KMS-11 (cell line): Measurements from ENCODE around the gene MT1G.

Experiments used
- H2AFZ ChIP-seq: fragments of 200-600 bp; sonication (generic); 2 replicates; pipeline ENCODE4 v1.6.1; 2016; ENCODE audit warnings: antibody characterized with exemption, mixed run types, low read depth
- H3K27ac ChIP-seq: fragments of 200-600 bp; sonication (generic); 2 replicates; pipeline ENCODE4 v1.6.1; 2016; ENCODE audit warnings: mild to moderate bottlenecking, mixed run types
- H3K27me3 ChIP-seq: fragments of 200-600 bp; sonication (generic); 2 replicates; pipeline ENCODE4 v1.6.1; 2017; ENCODE audit warnings: mild to moderate bottlenecking, low read depth, mixed run types, moderate library complexity; ENCODE audit not compliant: insufficient read depth
- H3K36me3 ChIP-seq: fragments of 200-600 bp; sonication (generic); 2 replicates; pipeline ENCODE4 v1.6.1; 2017; ENCODE audit warnings: mild to moderate bottlenecking, mixed run types; ENCODE audit not compliant: insufficient read depth
- H3K4me1 ChIP-seq: fragments of 200-600 bp; sonication (generic); 2 replicates; pipeline ENCODE4 v1.6.1; 2016; ENCODE audit warnings: mild to moderate bottlenecking, low read depth, mixed run types; ENCODE audit not compliant: poor library complexity, severe bottlenecking
- H3K4me2 ChIP-seq: fragments of 200-600 bp; sonication (generic); 2 replicates; pipeline ENCODE4 v1.7.0; 2016; ENCODE audit warnings: mild to moderate bottlenecking, mixed run types
- H3K4me3 ChIP-seq: fragments of 200-600 bp; sonication (generic); IDR thresholded peaks from 2 replicates; pipeline ENCODE4 v1.6.1; 2017; ENCODE audit warnings: low read depth, low read length, mixed read lengths; ENCODE audit not compliant: insufficient read depth
- H3K79me2 ChIP-seq: fragments of 200-600 bp; sonication (generic); 2 replicates; pipeline ENCODE4 v1.6.1; 2016; ENCODE audit warnings: low read depth, mixed run types; ENCODE audit not compliant: insufficient read depth
- H3K9ac ChIP-seq: fragments of 200-600 bp; sonication (generic); 2 replicates; pipeline ENCODE4 v1.6.1; 2016; ENCODE audit warnings: mild to moderate bottlenecking, mixed run types
- H4K20me1 ChIP-seq: fragments of 200-600 bp; sonication (generic); 2 replicates; pipeline ENCODE4 v1.6.1; 2016; ENCODE audit warnings: mild to moderate bottlenecking, mixed run types; ENCODE audit not compliant: insufficient read depth
- TF ChIP-seq, protein P1 (sequence below): fragments of 200-600 bp; sonication (generic); conservative IDR thresholded peaks from 2 replicates; pipeline ENCODE4 v1.6.1; 2017; ENCODE audit warnings: low read depth, mild to moderate bottlenecking, antibody characterized with exemption, low read length, moderate library complexity, mixed read lengths

The MT1G gene

DNA sequence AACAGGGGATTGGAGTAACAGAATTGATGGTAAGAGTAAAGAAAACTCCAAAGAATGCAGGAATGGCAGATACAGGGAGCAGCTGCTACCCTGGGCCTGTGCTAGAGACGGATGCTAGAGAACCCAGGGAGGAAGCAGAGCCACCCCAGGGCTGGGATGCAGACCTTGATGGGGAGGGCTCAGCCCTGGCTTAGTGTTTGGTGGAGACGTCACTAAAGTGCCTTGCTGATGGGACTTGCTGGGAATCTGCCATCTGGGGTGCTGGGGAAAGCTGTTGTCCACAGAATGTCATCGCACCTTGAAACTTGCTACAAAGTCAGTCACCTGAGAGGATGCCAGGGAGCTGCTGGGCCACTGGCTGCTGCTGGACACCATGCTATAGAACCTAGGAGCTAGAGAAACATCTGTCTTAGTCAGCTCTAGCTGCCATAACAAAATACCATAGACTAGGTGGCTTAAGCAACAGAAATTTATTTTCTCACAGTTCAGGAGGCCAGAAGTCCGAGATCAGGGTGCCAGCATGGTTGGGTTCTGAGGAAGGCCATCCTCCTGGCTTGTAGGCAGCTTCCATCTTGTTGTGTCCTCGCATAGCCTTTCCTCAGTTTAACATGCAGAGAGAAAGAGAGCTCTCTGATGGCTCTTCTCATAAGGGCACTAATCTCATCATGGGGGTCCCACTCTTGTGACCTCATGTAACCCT is 29.7 kb upstream of the MT1G start:
- no peaks in the 10 kb centered on the region for H3K79me2 ChIP-seq
- H3K4me2 ChIP-seq, result no peak overlapping the region
- H3K4me3 ChIP-seq, result no peak overlapping the region
- peaks cover 5% of the 10 kb centered on the region for H3K4me1 ChIP-seq
- H3K27me3 ChIP-seq, result no peaks in the 10 kb centered on the region
- H4K20me1 ChIP-seq, result no peaks in the 10 kb centered on the region
- H3K9ac ChIP-seq, result no peak overlapping the region
- TF ChIP-seq, protein P1, sequence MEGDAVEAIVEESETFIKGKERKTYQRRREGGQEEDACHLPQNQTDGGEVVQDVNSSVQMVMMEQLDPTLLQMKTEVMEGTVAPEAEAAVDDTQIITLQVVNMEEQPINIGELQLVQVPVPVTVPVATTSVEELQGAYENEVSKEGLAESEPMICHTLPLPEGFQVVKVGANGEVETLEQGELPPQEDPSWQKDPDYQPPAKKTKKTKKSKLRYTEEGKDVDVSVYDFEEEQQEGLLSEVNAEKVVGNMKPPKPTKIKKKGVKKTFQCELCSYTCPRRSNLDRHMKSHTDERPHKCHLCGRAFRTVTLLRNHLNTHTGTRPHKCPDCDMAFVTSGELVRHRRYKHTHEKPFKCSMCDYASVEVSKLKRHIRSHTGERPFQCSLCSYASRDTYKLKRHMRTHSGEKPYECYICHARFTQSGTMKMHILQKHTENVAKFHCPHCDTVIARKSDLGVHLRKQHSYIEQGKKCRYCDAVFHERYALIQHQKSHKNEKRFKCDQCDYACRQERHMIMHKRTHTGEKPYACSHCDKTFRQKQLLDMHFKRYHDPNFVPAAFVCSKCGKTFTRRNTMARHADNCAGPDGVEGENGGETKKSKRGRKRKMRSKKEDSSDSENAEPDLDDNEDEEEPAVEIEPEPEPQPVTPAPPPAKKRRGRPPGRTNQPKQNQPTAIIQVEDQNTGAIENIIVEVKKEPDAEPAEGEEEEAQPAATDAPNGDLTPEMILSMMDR, result no peak
- H3K27ac ChIP-seq, result no peak overlapping the region
- no peaks in the 10 kb centered on the region for H3K36me3 ChIP-seq
- no peak overlapping the region for H2AFZ ChIP-seq

DNA sequence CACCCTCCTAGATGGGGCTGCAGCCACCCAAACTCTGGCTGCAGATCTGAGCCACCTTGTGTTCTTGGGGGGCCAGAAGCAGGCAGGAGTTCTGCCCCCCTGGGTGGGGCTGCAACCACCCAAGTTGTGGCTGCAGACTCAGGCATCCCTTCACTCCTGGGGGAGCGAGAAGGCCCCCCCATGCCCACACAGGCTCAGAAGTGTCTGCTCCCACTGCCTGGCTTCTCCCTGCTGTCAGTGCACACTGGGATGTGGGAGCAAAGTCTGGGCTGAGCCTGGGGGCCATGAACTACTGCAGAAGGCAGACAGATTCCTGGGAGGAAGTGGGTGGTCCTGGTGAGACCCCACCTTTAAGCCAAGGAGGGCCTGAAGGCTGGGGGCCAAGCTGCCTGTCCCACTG is 27.4 kb upstream of the MT1G start:
- no peak overlapping the region for H3K27ac ChIP-seq
- H4K20me1 ChIP-seq, result no peaks in the 10 kb centered on the region
- H3K9ac ChIP-seq, result no peak overlapping the region
- no peaks in the 10 kb centered on the region for H3K79me2 ChIP-seq
- no peak overlapping the region for H3K4me3 ChIP-seq
- no peak overlapping the region for H2AFZ ChIP-seq
- H3K36me3 ChIP-seq, result no peaks in the 10 kb centered on the region
- TF ChIP-seq, protein P1, result no peak
- no peaks in the 10 kb centered on the region for H3K27me3 ChIP-seq
- no peaks in the 10 kb centered on the region for H3K4me1 ChIP-seq
- no peak overlapping the region for H3K4me2 ChIP-seq

GRCh38 chr16:56691885-56692284 is 24.0 kb upstream of the MT1G start:
- Histone ChIP-seq H3K79me2 (no peaks in the 10 kb centered on the region), H2AFZ (no peak overlapping the region), H3K27me3 (no peaks in the 10 kb centered on the region), H3K4me1 (no peaks in the 10 kb centered on the region), H3K27ac (no peak overlapping the region), H3K9ac (no peak overlapping the region), H3K36me3 (no peaks in the 10 kb centered on the region), H3K4me3 (no peak overlapping the region), H4K20me1 (no peaks in the 10 kb centered on the region), H3K4me2 (no peak overlapping the region)
- TF ChIP-seq, protein P1, result no peak

DNA sequence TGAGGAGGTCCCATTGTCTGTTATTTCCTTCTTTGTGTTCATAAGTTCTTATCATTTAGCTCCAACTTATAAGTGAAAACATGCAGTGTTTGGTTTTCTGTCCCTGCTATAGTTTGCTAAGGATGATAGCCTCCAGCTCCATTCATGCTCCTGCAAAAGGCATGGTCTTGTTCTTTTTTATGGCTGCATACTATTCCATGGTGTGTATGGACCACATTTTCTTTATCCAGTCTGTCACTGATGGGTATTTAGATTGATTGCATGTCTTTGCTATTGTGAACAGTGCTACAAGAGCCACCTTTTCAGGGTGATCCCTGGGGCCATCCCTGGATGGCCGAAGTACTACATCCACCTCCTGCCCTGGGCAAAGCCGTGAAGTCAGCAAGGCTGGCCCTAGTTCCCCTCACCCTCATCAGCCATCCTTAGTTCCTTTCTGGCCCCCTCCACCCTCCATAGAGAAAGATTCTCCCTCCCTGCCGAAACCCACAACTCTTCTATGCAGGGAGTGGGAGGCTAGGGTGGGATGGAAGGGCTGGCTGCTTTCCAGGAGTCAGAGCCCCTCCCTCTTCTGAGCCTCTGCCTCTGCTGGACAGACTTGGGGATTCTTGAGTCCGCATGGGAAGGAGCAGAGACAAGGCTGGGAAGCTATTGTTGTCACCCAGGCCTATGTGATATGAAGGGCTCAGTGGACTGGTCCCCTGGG is 22.7 kb upstream of the MT1G start:
- H3K27ac ChIP-seq, result no peak overlapping the region
- H2AFZ ChIP-seq, result no peak overlapping the region
- H3K4me3 ChIP-seq, result no peak overlapping the region
- no peaks in the 10 kb centered on the region for H3K79me2 ChIP-seq
- H3K4me1 ChIP-seq, result no peaks in the 10 kb centered on the region
- TF ChIP-seq, protein P1, result no peak
- no peaks in the 10 kb centered on the region for H3K27me3 ChIP-seq
- H3K36me3 ChIP-seq, result no peaks in the 10 kb centered on the region
- H3K4me2 ChIP-seq, result no peak overlapping the region
- no peaks in the 10 kb centered on the region for H4K20me1 ChIP-seq
- no peak overlapping the region for H3K9ac ChIP-seq
